ENCODE results near the gene PSMD12. TPM values are rescaled to one million over a fixed set of nuclear protein-coding genes. Genes with fewer than 3 reads are reported as not detected.

PSMD12 gene
- total and polyA plus RNA-seq, 9 of the 15 experiments (the other 6 are each of a cell fraction or from before 2014, with no cell fraction given), result 36.6 to 150 (median 65.5) TPM

- FAIRE-seq (no peak), DNase-seq (ENCODE audit: extremely low read depth in 1 of 4, low spot score in 3 of 4) (no peak), ATAC-seq (no peak)
- Histone ChIP-seq H3K79me2 (ENCODE audit: control insufficient read depth, insufficient read depth, low read length) (no peaks in the 10 kb centered on the region), H4K20me1 (replicated peaks; ENCODE audit: control insufficient read depth, insufficient read depth, low read length) (no peaks in the 10 kb centered on the region), H3K9ac (ENCODE audit: insufficient read depth in 1 of 2, low read depth in 2 of 2, low read length in 2 of 2) (no peak overlapping the region), H2AFZ (ENCODE audit: low read depth, low read length) (no peak overlapping the region), H3K9me1 (ENCODE audit: control insufficient read depth, insufficient read depth, low read length) (no peaks in the 10 kb centered on the region), H3K27ac (ENCODE audit: extremely low read depth, low read depth, low read length) (no peak overlapping the region), H3K4me1 (replicated peaks in 1 of 2; ENCODE audit: control insufficient read depth in 2 of 2, insufficient read depth in 2 of 2, low read length in 2 of 2) (no peaks in the 10 kb centered on the region), H3K4me2 (ENCODE audit: insufficient read depth, low read length) (no peak overlapping the region), H3K27me3 (ENCODE audit: control insufficient read depth in 2 of 2, insufficient read depth in 2 of 2, low read length in 2 of 2) (peaks cover 16 to 26% of the 10 kb centered on the region in 2 experiments; a peak in 4 of 5 replicates), H3K4me3 (no peak overlapping the region), H3K36me3 (ENCODE audit: control insufficient read depth, insufficient read depth, low read length) (no peaks in the 10 kb centered on the region), H3K9me3 (replicated peaks; ENCODE audit: control insufficient read depth, insufficient read depth, low read depth, low read length) (no peaks in the 10 kb centered on the region)
- CTCF ChIA-PET (ENCODE audit: low intra/inter-chr PET ratio), result no interaction called here
- no TSS peak for BruUV-seq (replicated peaks)
- 27% methylated on average over 9 of the region's 9 CpGs for WGBS (ENCODE audit: insufficient coverage, low coverage, missing lambda C conversion rate)
- POLR2A ChIA-PET, result interaction anchor here (0.6 kb wide), 1 partner anchor 17 kb away, joined by 4 read pairs; no protein-coding TSS in a partner anchor
- intact Hi-C loops (cut with micrococcal nuclease), result no loop called here
- in situ Hi-C loops (cut with MboI), result no loop called here
- no peak for TF ChIP-seq ZNF134 (CRISPR knock-in tag; conservative IDR thresholded peaks at IDR 0.05)
- no peak for TF ChIP-seq CREB5 (CRISPR knock-in tag; IDR thresholded peaks at IDR 0.05)
- no peak for TF ChIP-seq SFPQ (IDR thresholded peaks at IDR 0.05; ENCODE audit: low read depth, low read length)
- TF ChIP-seq FOXM1 (IDR thresholded peaks at IDR 0.05; ENCODE audit: low read depth), result no peak
- TF ChIP-seq FOXM1 (CRISPR knock-in tag; IDR thresholded peaks at IDR 0.05; ENCODE audit: low read depth), result no peak
- no peak for TF ChIP-seq ID3 (CRISPR knock-in tag; IDR thresholded peaks at IDR 0.05)
- no peak for TF ChIP-seq ID3 (tag; IDR thresholded peaks at IDR 0.05)
- TF ChIP-seq ZNF717 (CRISPR knock-in tag; IDR thresholded peaks at IDR 0.05), result no peak
- TF ChIP-seq CBX2 (IDR thresholded peaks at IDR 0.05; ENCODE audit: insufficient read depth, low read length, poor library complexity, severe bottlenecking), result no peak
- no peak for TF ChIP-seq E2F4 (CRISPR knock-in tag; IDR thresholded peaks at IDR 0.05; ENCODE audit: low read depth)
- TF ChIP-seq ZNF431 (CRISPR knock-in tag; IDR thresholded peaks at IDR 0.05), result no peak
- TF ChIP-seq TRIM24 (IDR thresholded peaks at IDR 0.05), result no peak
- no peak for TF ChIP-seq C11orf30 (IDR thresholded peaks at IDR 0.05; ENCODE audit: low read depth)
- no peak for TF ChIP-seq ZBTB49 (CRISPR knock-in tag; IDR thresholded peaks at IDR 0.05; ENCODE audit: borderline replicate concordance)
Observed at GRCh38 chr17:67401106-67401505, 34.7 kb upstream of the PSMD12 start.

Data from K562 (cell line).